Measurements from ENCODE around the gene STXBP2.

The STXBP2 gene

GRCh38 chr19:7647156-7647555, 10.2 kb downstream of the STXBP2 start:
- DNase-seq (ENCODE audit: insufficient read length, low spot score) (no peak), FAIRE-seq (no peak)
- TF ChIP-seq CTCF (IDR thresholded peaks at IDR 0.05; ENCODE audit: insufficient read depth, missing control alignments): no peak

- no peak for FAIRE-seq
- no peak for TF ChIP-seq CTCF (IDR thresholded peaks at IDR 0.05; ENCODE audit: insufficient read depth, missing control alignments)
- DNase-seq (ENCODE audit: insufficient read length, low spot score): no peak
Observed at GRCh38 chr19:7648265-7649014, 11.5 kb downstream of the STXBP2 start.

GRCh38 chr19:7650148-7650547, 13.2 kb downstream of the STXBP2 start:
- no peak for TF ChIP-seq CTCF (IDR thresholded peaks at IDR 0.05; ENCODE audit: insufficient read depth, missing control alignments)
- FAIRE-seq (no peak), DNase-seq (ENCODE audit: insufficient read length, low spot score) (no peak)

GRCh38 chr19:7652061-7652641, 15.2 kb downstream of the STXBP2 start:
- peak; percentile 77 for DNase-seq (ENCODE audit: insufficient read length, low spot score)
- TF ChIP-seq CTCF (IDR thresholded peaks at IDR 0.05; ENCODE audit: insufficient read depth, missing control alignments): peak; percentile 87
- no peak for FAIRE-seq

GRCh38 chr19:7654401-7654800, 17.5 kb downstream of the STXBP2 start:
- DNase-seq (ENCODE audit: insufficient read length, low spot score) (no peak), FAIRE-seq (no peak)
- TF ChIP-seq CTCF (IDR thresholded peaks at IDR 0.05; ENCODE audit: insufficient read depth, missing control alignments): no peak

- no peak for DNase-seq (ENCODE audit: insufficient read length, low spot score)
- FAIRE-seq: no peak
- TF ChIP-seq CTCF (IDR thresholded peaks at IDR 0.05; ENCODE audit: insufficient read depth, missing control alignments): no peak
Observed at GRCh38 chr19:7655581-7655980, 18.7 kb downstream of the STXBP2 start.

- no peak for FAIRE-seq
- TF ChIP-seq CTCF (IDR thresholded peaks at IDR 0.05; ENCODE audit: insufficient read depth, missing control alignments): no peak
- DNase-seq (ENCODE audit: insufficient read length, low spot score): no peak
Observed at GRCh38 chr19:7657131-7657751, 20.3 kb downstream of the STXBP2 start.

Measured in D721Med (cell line).